ENCODE data around the gene ADAMTS17. TPM values are rescaled to one million over a fixed set of nuclear protein-coding genes. Genes with fewer than 3 reads are reported as not detected.

ADAMTS17 gene
- total RNA-seq, 1 donor from 2014 or later = 0.40 TPM

GRCh38 chr15:100030586-100031229 lies 311.1 kb downstream of the ADAMTS17 start:
- DNase-seq (ENCODE audit: low read depth in 2 of 2) = no peak

- DNase-seq (ENCODE audit: low read depth in 2 of 2) = no peak
These were observed 311.8 kb downstream of the ADAMTS17 start for GRCh38 chr15:100029868-100030479.

GRCh38 chr15:100029045-100029444 lies 312.7 kb downstream of the ADAMTS17 start:
- no peak for DNase-seq (ENCODE audit: low read depth in 2 of 2)

- DNase-seq (ENCODE audit: low read depth in 2 of 2) = no peak
These were observed 315.7 kb downstream of the ADAMTS17 start for GRCh38 chr15:100026041-100026440.

- DNase-seq (ENCODE audit: low read depth in 2 of 2) = no peak
These were observed 319.0 kb downstream of the ADAMTS17 start for GRCh38 chr15:100022806-100023205.

- DNase-seq (ENCODE audit: low read depth in 2 of 2) = no peak
These were observed 319.4 kb downstream of the ADAMTS17 start for GRCh38 chr15:100022391-100022790.

GRCh38 chr15:100021653-100022052 lies 320.1 kb downstream of the ADAMTS17 start:
- no peak for DNase-seq (ENCODE audit: low read depth in 2 of 2)

- no peak for DNase-seq (ENCODE audit: low read depth in 2 of 2)
These were observed 321.2 kb downstream of the ADAMTS17 start for GRCh38 chr15:100020614-100021013.

GRCh38 chr15:100020189-100020588 lies 321.6 kb downstream of the ADAMTS17 start:
- no peak for DNase-seq (ENCODE audit: low read depth in 2 of 2)

- no peak for DNase-seq (ENCODE audit: low read depth in 2 of 2)
These were observed 322.2 kb downstream of the ADAMTS17 start for GRCh38 chr15:100019601-100020000.

- no peak for DNase-seq (ENCODE audit: low read depth in 2 of 2)
These were observed 323.6 kb downstream of the ADAMTS17 start for GRCh38 chr15:100018191-100018590.

GRCh38 chr15:100017140-100017539 lies 324.6 kb downstream of the ADAMTS17 start:
- no peak for DNase-seq (ENCODE audit: low read depth in 2 of 2)

- no peak for DNase-seq (ENCODE audit: low read depth in 2 of 2)
These were observed 325.1 kb downstream of the ADAMTS17 start for GRCh38 chr15:100016632-100017031.

- DNase-seq (ENCODE audit: low read depth in 2 of 2) = no peak
These were observed 330.5 kb downstream of the ADAMTS17 start for GRCh38 chr15:100011235-100011634.

GRCh38 chr15:100009372-100009771 lies 332.4 kb downstream of the ADAMTS17 start:
- no peak for DNase-seq (ENCODE audit: low read depth in 2 of 2)

GRCh38 chr15:100008258-100008657 lies 333.5 kb downstream of the ADAMTS17 start:
- no peak for DNase-seq (ENCODE audit: low read depth in 2 of 2)

GRCh38 chr15:100007609-100008008 lies 334.2 kb downstream of the ADAMTS17 start:
- no peak for DNase-seq (ENCODE audit: low read depth in 2 of 2)

GRCh38 chr15:100005715-100006114 lies 336.1 kb downstream of the ADAMTS17 start:
- DNase-seq (ENCODE audit: low read depth in 2 of 2) = no peak

GRCh38 chr15:100005013-100005412 lies 336.8 kb downstream of the ADAMTS17 start:
- no peak for DNase-seq (ENCODE audit: low read depth in 2 of 2)

GRCh38 chr15:100002787-100003536 lies 338.8 kb downstream of the ADAMTS17 start:
- no peak for DNase-seq (ENCODE audit: low read depth in 2 of 2)

- DNase-seq (ENCODE audit: low read depth in 2 of 2) = no peak
These were observed 339.6 kb downstream of the ADAMTS17 start for GRCh38 chr15:100002086-100002620.

- DNase-seq (ENCODE audit: low read depth in 2 of 2) = no peak
These were observed 340.4 kb downstream of the ADAMTS17 start for GRCh38 chr15:100001405-100001804.
